A172 (cell line): Measurements from ENCODE around the gene ISG20L2. TPM values are rescaled to one million over a fixed set of nuclear protein-coding genes. Genes with fewer than 3 reads are reported as not detected.

Experiments used
- DNase-seq: peaks from one replicate; pipeline ENCODE4 v3.0.0-alpha.2; 2015; ENCODE audit warnings: low spot score
- total RNA-seq: library from RNA; depleted of rRNA; stranded (reverse); fragments of >200 nt; shearing (Covaris generic); gene quantifications from 2 replicates; pipeline ENCODE4 v1.2.3, GENCODE V29; 2014

Gene ISG20L2
- total RNA-seq, 1 experiment from 2014 or later = 18.9 TPM

- DNase-seq = no peak
Observed at GRCh38 chr1:156706657-156707416, 21.7 kb downstream of the ISG20L2 start.

GRCh38 chr1:156705918-156706656 lies 22.5 kb downstream of the ISG20L2 start:
- no peak for DNase-seq

GRCh38 chr1:156705321-156705917 lies 23.1 kb downstream of the ISG20L2 start, which contains the start of gene CRABP2:
TSS of gene CRABP2 (minus strand) at chr1:156705583. CDS start at chr1:156705446, 137 bp downstream.
- DNase-seq = no peak

DNA sequence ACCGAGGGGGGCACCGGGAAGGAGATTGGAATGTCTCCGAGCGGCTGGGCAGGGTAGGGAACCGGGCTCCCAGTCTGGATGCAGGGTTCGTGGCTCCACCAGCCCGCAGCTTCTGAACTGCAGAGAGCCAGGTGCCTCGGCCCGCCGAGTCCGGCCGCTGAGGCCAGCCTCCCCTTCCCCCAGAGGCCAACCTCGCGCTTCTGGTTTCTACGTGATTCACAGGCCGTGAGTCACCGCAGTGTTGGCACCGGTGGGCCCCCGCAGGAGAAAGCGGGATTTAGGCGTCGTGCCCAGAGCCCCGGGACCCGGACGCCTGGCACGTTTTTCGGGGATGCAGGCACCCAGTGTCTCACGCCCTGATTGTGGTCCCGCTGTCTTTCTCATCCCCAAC lies 23.6 kb downstream of the ISG20L2 start:
- peak; percentile 72 for DNase-seq

GRCh38 chr1:156704166-156704711 lies 24.3 kb downstream of the ISG20L2 start:
- no peak for DNase-seq

DNA sequence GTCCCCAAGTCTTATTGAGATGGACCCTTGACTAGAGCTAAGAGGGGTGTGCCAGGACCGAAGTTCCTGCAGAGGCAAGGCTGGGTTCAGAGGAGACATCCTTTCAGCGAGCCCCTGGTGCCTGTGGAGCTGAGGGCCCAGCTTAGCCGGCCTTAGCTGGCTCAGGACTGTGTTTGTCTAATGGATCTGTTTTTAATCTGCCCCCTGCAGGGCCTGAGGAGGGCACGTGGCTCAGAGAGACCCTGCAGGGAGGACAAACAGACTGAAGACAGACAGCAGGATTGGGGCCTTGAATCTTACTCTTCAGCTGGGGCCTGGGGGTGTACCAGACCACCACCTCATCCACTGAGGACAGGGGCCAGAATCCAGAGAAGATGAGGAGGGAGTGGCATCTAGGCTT lies 24.8 kb downstream of the ISG20L2 start:
- no peak for DNase-seq

- no peak for DNase-seq
Observed at GRCh38 chr1:156703336-156703735, 25.2 kb downstream of the ISG20L2 start.

- no peak for DNase-seq
Observed at GRCh38 chr1:156700736-156701531, 27.6 kb downstream of the ISG20L2 start.

DNA sequence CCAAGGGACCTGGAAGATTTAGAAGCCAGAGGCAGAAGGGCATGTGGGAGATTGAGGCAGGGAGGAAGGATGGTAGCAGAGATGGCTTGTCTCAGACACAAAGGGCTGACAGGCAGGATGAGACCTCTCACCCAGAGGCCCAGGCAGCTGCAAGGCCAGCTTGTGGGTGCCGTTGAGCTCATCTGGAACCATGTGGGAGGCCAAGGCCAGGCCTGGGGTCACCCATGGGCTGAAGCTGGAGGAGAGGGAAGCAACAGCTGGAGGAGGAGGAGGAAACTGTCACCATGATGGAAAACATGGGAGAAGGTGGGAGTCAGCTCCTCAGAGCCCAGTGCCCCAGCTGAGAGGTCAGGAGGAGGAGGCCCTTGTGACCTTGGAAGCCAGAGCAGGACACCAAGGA lies 29.6 kb downstream of the ISG20L2 start:
- no peak for DNase-seq

DNA sequence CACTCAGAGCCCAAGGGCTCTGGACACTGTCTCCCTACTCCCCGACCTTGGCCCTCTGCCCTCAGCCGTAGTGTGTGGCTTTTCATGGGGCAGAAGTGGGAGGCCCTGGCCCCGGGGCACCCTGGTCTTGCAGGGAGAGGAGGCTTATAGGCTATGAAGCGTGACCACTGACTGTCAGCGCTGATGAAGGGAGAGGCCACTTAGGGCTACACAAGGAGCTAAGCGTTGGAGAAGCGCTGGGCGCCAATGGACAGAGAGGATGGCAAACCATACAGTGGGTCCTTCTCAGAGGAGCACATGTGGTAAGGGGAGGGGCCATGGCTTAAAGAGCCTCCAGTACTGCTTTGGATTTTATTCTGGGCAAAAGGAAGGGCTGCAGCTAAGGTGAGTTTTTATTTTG lies 31.1 kb downstream of the ISG20L2 start:
- DNase-seq = no peak

DNA sequence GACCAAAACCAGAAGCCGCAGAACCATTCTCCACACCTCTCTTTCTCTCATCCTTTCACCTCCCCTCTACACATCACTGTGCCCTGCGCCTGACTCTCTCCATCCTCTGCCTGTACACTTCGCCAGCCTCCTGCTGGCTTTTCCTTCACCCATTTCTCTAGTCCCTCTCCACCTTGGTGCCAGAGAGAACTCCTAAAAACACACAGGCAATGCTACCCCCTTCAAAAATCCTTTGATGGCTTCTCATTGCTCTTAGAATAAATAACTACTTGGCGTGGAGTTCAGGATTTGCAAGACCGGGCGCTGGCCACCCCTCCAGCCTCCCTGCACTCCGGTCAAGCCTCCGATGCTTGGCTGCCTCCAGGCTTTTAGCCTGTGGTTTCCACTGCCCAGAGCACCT lies 31.8 kb downstream of the ISG20L2 start:
- DNase-seq = no peak

- no peak for DNase-seq
Observed at GRCh38 chr1:156694690-156694962, 33.9 kb downstream of the ISG20L2 start.

DNA sequence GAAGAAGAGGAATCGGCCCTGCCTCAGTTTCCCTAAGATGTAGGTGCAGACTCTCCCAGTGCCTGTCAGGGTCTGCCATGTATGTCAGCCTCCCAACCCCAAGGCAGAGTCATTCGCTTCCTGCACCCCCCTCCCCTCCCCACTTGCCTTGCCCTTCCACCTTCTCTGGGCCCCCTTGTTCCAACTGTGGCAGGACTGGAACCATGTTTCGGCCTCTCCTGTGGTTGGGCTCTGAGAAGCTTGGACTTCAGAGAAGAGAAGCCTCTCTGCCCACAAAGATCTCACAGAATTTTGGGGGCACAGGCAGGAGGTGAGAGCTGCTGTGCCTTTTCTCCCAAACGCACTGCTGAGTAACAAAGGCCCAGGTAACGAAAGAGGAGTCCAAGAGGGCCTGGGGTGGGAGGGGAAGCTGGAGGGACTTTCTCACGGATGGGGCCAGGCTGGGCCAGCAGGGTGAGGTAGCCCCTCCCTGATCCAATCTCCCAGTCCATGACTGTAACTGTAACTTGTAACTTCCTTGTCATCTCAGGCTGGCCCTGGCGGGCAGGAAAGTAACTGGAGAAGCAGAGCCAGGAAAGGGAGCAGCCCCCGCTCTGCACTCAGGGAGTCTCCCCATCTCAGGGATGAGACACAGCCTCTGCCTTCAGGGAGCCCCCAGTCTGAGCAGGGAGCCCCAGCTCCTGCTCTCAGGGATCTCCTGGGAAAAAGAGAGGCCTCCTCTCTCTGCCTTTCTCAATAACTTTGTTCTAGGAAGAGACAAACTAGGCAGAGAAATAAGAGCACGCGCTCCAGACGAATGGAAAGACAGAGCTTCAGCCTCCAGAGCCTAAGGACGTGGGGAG lies 34.5 kb downstream of the ISG20L2 start:
- DNase-seq = peak; percentile 33

DNA sequence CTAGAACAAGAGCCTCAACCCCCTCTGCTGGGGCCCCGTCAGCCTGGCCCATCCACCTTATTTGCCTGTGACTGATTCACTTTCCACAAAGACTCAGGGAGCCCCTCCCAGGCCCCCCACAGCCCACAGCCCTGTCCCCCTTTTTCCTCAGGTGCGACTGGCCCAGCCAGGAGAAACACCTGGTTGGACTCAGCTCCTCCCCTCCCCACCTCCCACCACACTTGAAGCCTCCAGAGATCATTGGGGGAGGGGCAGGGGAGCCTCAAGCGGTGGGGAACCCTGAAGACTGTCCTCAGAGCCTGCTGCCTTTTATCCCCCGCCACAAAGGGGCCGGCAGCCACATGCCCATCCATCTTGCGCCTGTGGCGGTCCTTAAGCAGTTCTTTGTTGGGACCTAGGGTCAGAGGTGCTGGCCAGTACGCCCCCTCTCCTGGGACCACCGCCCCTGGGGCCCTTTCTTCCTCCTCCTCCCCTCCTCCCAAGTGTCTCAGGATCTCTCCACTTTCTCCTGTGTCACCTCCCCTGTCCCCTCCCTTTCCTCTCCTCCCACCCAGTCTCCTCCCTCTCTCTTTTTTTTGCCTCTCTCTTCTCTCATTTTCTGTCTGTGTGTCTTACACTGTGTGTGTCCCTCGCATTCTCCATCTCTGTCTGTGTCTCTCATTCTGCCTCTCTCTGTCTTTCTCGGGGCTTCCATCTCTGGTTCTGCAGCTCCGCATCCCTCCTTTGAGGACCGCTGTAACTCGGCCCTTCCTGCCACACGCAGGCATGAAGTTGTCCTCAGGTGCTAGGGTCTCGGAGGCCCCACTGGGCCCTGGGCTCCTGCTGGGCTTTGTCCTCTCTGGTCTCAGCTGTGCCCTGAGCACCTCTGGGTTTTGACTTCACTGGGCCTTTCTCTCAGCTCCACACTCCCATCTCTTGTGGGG lies 35.4 kb downstream of the ISG20L2 start:
- DNase-seq = no peak

GRCh38 chr1:156692441-156692924 lies 36.1 kb downstream of the ISG20L2 start:
- no peak for DNase-seq

GRCh38 chr1:156691665-156692440 lies 36.7 kb downstream of the ISG20L2 start:
- peak; percentile 72 for DNase-seq

GRCh38 chr1:156691191-156691590 lies 37.4 kb downstream of the ISG20L2 start:
- DNase-seq = no peak

- no peak for DNase-seq
Observed at GRCh38 chr1:156690675-156691036, 37.9 kb downstream of the ISG20L2 start.
